Dorsolateral prefrontal cortex (tissue), 118 donors: Measurements from ENCODE around the gene CLRN2. TPM values are rescaled to one million over a fixed set of nuclear protein-coding genes. Genes with fewer than 3 reads are reported as not detected.

Source experiments
- total RNA-seq, 120 experiments: library from RNA; stranded (reverse); gene quantifications; one replicate each; pipeline versions ENCODE4 v1.2.3 to v1.2.4, GENCODE V29; 2022

The CLRN2 gene
- total RNA-seq, 120 experiments from 2014 or later = not detected

Other genes with a start within 250 kb of the CLRN2 start
- 1,000 to 10,000 TPM in 1 of 120 experiments, 100 to 1,000 TPM in 119; 164 to 1,204 (median 436) TPM for gene QDPR, start 3.1 kb upstream of the CLRN2 start, total RNA-seq
- 100 to 1,000 TPM in 1 of 120 experiments, 10 to 100 TPM in 119; 29.7 to 116 (median 52.0) TPM for gene LAP3, start 62.0 kb downstream of the CLRN2 start, total RNA-seq
- 10 to 100 TPM; 42.6 to 89.2 (median 58.0) TPM for gene MED28, start 99.5 kb downstream of the CLRN2 start, total RNA-seq